ENCODE data around the gene WIZ.

Gene WIZ

DNA sequence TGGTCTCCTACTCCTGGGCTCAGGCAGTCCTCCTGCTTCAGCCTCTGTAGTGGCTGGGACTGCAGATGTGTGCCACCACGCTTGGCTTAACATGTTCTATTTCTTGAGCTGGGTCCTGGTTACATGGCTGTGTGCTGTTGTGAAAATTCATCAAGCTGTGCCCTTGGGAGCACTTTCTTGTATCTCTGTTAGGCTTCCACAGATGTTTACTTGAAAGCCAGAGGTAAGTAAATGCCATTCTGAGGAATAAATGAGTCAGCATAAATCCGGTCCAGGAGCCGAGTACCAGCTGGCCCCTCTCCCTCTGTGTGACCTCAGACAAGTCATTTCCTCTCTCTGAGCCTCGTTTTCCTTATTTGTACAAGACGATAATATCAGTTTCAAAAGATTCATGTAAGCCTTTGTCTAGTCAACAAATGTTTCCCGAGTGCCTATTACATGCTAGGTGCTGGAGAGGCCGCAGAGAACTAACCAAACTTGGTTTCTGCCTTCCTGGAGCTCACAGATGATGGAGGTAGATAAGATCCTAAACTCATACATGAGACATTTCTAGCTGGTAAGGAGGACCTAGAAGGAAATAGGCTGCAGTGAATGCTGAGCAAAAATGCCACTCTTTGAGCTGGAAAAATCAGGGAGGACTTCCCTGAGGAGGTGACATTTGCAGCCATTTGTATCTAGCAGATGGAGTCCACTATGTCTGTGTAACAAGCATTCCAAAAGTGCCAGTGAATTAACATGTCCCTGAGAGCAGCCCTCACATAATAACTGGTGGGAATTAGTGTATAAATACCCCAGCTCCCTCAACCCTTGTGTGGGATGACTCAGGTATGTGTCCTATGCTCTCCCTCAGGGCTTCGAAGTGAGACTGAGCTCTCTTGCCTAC is 17.3 kb upstream of the WIZ start:
- DNase-seq (ENCODE audit: low read depth in 2 of 3, low spot score in 2 of 3): peak in 1 of 3 experiments; percentile 31

DNA sequence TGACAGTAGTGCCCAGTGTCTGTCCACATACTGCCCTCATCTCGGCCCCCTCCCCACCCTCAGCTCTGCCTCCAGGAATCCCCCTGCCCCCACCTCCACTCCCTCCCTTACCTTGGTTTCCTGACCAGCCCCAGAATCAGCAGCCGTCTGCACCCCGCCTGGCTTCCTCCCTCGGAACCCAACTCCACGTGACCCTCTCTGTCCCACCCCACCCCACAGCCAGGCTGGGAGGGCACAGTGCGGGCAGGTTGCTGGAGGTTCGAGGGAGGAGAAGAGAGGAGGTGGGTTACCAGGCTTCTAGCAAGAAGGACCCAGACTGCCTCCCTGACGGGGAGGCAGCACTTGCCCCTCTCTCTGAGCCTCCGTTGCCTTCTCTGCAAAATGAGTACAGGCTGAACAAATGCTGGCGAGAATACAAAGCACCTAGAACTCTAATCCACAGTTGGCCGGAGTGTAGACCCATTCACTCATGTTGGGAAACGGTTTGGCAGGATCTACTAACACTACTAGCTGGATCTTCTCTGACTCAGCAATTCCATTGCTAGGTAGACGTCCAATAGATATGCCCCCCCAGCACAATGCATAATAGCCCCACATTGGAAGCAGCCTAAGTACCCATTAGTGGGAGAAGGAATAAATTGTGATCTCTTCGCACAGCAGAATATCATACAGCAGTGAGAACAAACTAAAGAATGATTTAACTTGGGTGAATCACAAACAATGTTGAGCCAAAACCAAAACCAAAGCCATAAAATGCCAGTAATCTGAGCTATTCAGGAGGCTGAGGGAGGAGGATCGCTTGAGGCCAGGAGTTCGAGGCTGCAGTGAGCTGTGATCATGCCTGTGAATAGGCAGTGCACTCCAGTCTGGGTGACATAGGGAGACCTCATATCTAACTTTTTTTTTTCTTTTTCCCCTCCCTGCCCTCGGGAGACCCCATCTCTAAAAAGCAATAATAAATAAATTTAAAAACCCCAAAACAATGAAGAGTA is 14.9 kb upstream of the WIZ start, which contains the start of gene RASAL3:
Gene RASAL3, minus strand, starts transcription at position 151 of the 992 bp plus-strand sequence. CDS start 186 bp downstream, outside the sequence.
- peak in 2 of 3 experiments; percentile 45 to 57 for DNase-seq (ENCODE audit: low read depth in 2 of 3, low spot score in 2 of 3)

DNA sequence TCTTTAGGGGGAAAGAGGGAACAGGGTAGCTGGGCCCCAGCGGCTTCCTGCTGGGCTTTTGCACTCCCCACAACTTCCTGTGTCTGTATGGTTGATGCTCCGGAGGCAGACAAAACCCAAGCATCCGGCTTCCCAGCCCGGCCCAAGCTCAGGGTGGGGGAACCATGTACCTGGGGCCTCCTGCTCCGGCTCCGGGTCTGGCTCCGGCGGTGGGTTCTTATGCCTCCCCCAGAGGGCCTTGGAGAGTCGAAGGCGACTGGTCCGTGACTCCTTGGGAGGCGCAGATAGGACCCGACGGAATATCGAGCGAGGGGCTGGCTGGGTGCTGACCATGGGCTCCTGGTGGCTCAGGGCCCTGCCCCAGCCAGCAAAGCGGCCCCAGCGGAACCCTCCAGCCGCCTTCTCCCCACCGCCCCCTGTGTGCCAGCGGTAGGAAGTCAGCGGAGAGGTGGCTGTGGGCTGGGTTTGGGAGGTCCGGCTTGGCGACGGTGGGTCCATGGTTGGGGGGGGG is 14.2 kb upstream of the WIZ start:
- DNase-seq (ENCODE audit: low read depth in 2 of 3, low spot score in 2 of 3): peak; percentile 48 to 64 (median 55)

DNA sequence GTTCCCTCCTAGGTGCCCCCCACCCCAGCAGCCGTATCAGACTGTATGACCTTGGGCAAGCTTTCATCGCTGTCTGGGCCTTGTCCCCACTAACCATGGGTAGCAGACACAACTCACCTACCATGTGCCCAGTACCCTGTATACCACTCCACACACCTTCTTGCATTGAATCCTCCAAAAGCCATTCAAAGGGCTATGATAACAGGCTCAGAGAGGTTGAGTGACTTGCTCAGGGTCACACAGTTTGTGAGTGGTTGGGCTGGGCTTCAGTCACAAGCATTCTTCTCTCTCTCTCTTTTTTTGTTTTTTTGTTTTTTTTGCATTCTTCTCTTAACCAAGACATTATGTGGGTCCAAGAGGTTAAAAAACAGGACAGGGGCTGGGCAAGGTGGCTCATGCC is 11.9 kb upstream of the WIZ start:
- DNase-seq (ENCODE audit: low read depth in 2 of 3, low spot score in 2 of 3): no peak

GRCh38 chr19:15457701-15458484 is 8.1 kb upstream of the WIZ start:
- no peak for DNase-seq (ENCODE audit: low read depth in 2 of 3, low spot score in 2 of 3)

- DNase-seq (ENCODE audit: low read depth in 2 of 3, low spot score in 2 of 3): no peak
Measured at GRCh38 chr19:15456871-15457700, 7.3 kb upstream of the WIZ start.

DNA sequence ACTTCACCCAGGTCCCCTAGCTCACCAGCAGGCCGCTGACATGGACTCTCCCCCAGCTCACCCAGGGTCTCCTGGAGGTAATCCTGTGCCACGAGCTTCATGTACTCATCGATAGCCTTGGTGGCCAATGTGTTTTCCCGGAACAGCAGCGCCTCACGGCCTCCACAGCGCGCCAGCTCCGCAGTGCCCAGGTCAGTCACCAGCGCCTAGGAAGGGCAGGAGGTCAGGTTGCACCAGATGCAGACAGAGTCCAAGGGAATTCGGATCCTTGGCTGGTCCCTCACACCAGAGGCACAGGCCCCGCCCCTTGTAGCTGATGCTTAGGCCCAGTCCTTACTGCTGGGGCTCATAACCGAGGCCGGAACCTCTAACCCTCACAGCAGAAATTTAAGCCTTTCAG is 6.7 kb upstream of the WIZ start:
- no peak for DNase-seq (ENCODE audit: low read depth in 2 of 3, low spot score in 2 of 3)

- no peak for DNase-seq (ENCODE audit: low read depth in 2 of 3, low spot score in 2 of 3)
Measured at GRCh38 chr19:15455996-15456395, 6.2 kb upstream of the WIZ start.

- no peak for DNase-seq (ENCODE audit: low read depth in 2 of 3, low spot score in 2 of 3)
Measured at GRCh38 chr19:15453906-15454860, 4.4 kb upstream of the WIZ start.

GRCh38 chr19:15453091-15453578 is 3.4 kb upstream of the WIZ start:
- no peak for DNase-seq (ENCODE audit: low read depth in 2 of 3, low spot score in 2 of 3)

DNA sequence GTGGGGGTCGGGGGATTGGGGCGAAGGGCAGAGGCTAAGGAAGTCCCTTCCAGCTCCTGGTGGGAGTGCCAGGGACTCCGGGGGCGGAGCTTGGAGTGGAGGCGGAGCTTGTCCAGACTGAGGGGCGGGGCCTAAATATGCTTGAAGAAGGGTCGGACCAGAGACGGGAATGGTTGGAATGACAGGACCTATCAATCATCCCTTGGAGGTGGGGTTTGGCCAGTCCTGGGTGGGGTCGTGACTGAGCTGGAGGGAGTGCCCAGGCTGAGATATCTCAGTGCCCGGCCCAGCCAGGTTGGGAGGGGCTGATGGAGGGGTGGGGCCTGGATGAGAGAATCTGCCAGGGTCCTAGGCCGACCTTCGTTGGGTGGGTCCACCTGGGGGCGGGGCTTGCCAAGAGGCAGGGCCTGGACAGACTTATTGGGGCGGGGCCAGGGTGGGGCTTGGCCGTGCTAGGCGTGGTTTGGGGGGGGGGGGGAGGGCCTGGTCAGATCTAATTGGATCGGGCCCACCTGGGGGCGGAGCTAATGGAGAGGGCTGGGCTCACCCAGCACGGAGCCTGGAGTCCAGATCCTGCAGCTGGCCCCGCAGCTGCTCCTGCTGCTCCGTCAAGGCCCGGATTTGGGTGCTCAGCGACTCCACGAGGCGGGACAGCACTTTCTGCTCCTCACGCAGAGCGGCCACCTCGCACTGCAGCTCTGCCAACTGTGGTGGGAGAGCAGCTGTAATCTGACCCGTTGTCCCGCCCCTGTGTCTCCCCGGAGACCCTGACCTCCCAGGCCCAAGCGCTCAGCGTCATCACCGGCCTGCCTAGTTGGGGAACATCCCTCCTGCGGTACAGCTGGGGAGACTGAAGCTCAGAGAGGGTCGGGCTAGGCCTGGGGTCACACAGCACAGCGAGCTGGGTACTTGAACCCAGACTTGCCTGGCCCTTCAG is 2.6 kb upstream of the WIZ start:
- DNase-seq (ENCODE audit: low read depth in 2 of 3, low spot score in 2 of 3): no peak

DNA sequence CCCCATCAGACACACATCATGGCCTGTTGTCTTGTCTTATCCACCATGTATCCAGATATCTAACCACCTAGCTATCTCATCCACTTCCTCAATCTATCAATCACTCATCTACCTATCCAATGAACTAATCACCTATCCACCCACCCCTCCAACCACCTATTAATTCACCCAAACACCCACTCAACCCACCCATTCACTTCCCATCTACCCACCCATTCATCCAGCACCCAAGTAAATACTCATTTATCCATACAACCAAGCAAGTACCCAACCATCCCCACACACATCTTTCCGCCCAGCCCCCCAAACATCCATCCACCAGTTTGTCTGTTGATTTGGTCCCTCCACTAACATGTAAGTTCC is 753 bp upstream of the WIZ start:
- DNase-seq (ENCODE audit: low read depth in 2 of 3, low spot score in 2 of 3): no peak

DNA sequence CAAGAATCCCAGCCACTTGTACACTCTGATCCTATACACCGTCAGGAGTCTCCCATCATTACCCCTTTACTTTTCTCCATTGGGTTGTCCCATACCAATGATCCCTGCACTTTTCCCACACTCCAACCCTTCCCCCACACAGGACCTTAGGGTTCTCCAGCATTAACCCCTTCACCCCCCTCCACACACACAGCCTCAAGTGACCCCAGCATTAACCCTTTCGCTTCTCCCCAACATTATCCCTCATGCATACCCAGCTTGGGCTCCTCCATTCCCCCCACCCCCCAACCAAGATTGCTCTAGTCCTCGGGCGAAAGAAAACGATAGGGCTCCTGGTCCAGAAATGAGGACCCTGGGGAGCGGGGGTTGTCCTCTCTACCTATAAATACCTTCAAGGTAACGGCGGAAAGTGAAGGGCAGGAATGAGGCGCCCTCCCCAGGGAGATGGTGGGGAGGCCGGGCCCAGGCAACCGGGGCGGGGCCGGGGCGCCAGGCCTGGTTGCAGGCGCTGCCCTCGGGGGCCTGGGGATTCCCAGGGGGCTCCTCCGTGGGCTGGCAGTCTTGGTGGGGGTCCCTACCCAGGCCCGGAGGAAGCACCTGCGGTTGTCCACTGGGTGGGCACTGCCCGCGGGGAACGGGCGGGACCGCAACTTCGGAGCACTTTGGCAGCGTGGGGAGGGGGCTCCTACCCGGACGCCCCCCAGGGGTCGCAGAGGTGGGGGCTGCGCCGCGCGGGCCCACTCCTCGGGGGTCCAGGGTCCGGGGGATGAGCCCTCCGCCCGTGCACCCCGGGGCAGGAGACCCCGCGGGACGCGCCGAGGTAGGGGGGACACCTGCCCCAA is 757 bp downstream of the WIZ start:
- DNase-seq (ENCODE audit: low read depth in 2 of 3, low spot score in 2 of 3): no peak

- DNase-seq (ENCODE audit: low read depth in 2 of 3, low spot score in 2 of 3): no peak
Measured at GRCh38 chr19:15448044-15448777, 1.5 kb downstream of the WIZ start.

DNA sequence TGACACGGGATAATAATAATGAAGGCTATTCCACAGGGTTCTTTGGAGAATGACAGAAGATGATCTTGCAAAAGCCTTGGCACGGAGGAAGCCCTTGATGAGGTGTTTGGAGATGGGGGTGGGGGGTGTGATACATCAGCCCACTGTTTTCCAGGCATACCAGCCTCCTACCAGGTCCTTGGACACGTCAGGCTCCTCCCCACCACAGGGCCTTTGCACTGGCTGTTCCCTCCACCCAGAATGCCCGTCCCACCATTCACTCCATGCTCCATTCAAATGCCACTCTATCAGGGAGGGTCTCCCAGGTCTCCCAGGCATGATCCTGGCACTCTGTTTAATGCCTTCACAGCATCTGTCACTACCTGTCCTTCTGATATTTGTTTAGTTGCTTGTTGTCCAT is 2.7 kb downstream of the WIZ start:
- DNase-seq (ENCODE audit: low read depth in 2 of 3, low spot score in 2 of 3): no peak

DNA sequence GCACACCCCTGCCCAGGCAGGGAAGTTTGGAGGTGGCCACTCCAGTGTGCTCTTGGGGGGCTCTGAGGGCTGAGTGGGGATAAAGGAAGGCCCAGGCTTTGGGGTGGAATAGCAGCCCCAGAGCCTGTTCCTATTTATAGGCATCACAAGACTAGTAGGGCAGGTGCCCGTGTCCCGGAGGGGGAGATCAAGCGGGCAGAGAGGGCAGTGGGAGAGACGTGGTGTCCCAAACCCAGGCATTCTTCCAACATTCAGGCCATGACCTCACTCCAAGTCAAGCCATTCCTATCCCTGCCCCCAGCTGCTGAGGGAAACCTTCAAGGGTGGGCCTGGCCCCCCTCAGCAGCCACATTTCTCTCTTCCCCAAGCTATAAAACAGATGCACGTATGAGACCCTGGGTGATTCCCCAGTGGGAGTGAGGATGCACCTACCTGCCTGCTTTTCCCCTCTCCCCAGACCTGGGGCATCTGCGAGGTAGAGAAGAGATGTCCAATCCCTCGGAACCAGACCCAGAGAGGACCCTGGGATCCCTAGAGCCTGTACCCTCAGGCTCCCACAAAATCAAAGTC is 3.9 kb downstream of the WIZ start:
- no peak for DNase-seq (ENCODE audit: low read depth in 2 of 3, low spot score in 2 of 3)
